B cell (primary cell): ENCODE measurements around the gene AGAP1.

Experiments used
- EZH2 ChIP-seq: IDR thresholded peaks from 2 replicates; pipeline ENCODE4 v1.6.1; 2012; ENCODE audit warnings: borderline replicate concordance, low read depth, mild to moderate bottlenecking, moderate library complexity, low read length; ENCODE audit not compliant: insufficient read depth, poor library complexity, severe bottlenecking
- TF ChIP-seq, protein P1 (sequence below): fragments of 200-600 bp; IDR thresholded peaks from one replicate; pipeline ENCODE4 v1.8.0; 2022; ENCODE audit warnings: antibody characterized with exemption, mild to moderate bottlenecking

DNA sequence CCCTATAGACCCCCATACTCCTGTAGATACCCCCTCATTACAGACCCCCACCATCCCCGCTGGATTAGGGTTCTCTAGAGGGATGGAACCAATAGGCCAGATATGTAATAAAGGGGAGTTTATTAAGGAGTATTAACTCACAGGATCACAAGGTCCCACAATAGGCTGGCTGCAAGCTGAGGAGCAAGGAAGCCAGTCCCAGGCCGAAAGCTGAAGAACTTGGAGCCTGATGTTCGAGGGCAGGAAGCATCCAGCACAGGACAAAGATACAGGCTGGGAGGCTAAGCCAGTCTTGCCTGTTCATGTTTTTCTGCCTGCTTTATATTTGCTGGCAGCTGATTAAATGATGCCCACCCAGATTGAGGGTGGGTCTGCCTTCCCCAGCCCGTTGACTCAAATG is 106.6 kb downstream of the AGAP1 start:
- TF ChIP-seq, protein P1, sequence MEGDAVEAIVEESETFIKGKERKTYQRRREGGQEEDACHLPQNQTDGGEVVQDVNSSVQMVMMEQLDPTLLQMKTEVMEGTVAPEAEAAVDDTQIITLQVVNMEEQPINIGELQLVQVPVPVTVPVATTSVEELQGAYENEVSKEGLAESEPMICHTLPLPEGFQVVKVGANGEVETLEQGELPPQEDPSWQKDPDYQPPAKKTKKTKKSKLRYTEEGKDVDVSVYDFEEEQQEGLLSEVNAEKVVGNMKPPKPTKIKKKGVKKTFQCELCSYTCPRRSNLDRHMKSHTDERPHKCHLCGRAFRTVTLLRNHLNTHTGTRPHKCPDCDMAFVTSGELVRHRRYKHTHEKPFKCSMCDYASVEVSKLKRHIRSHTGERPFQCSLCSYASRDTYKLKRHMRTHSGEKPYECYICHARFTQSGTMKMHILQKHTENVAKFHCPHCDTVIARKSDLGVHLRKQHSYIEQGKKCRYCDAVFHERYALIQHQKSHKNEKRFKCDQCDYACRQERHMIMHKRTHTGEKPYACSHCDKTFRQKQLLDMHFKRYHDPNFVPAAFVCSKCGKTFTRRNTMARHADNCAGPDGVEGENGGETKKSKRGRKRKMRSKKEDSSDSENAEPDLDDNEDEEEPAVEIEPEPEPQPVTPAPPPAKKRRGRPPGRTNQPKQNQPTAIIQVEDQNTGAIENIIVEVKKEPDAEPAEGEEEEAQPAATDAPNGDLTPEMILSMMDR: no peak
- no peak for TF ChIP-seq EZH2
